ENCODE data around the gene ZNF620.

The ZNF620 gene

DNA sequence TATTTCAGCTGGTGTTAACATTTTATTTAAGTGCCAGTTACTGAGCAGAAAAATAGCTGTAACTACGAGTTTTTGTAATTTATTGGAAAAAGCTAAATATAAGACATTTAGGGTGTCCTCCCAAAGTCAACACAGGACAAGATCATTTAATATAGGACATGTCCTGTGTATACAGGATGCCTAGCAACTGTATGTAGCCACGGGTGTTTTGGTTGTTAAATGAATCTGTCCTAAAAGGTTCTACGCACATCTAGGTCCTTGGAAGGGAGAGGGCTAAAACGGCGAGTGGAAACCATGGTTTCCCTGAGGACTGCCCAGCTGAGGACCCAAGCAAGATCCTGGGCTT lies 18.4 kb downstream of the ZNF620 start:
- TF ChIP-seq CTBP1 (IDR thresholded peaks at IDR 0.05; ENCODE audit: borderline replicate concordance), result 0 out of 2 replicates have a peak, but pooled peaks have one; percentile 22
- no peak for TF ChIP-seq PKNOX1 (IDR thresholded peaks at IDR 0.05)
- ChIA-PET CTCF (interaction anchor here (0.9 kb wide), 1 partner anchor 18 kb away, joined by 4 read pairs; the partner anchor contains the start of gene ZNF620), POLR2A (interaction anchor here (0.6 to 3.2 kb wide), 17 partner anchors 8 to 71 kb away, joined by 3 to 36 read pairs (median 4); partner anchors contain the start of genes RPL14, ZNF619 and ZNF620)
- DNase-seq (ENCODE audit: extremely low spot score), result no peak

GRCh38 chr3:40524568-40525285 lies 18.9 kb downstream of the ZNF620 start, which contains the start of gene ZNF621:
ZNF621 (plus strand) TSS chr3:40524960; CDS start chr3:40525841, 881 bp downstream.
- DNase-seq (ENCODE audit: extremely low spot score), result peak; percentile 92
- ChIA-PET POLR2A (interaction anchor here (0.6 to 3.2 kb wide), 16 partner anchors 8 to 72 kb away, joined by 3 to 36 read pairs (median 4); partner anchors contain the start of genes RPL14, ZNF619 and ZNF620), CTCF (interaction anchor here (0.9 kb wide), 1 partner anchor 19 kb away, joined by 4 read pairs; the partner anchor contains the start of gene ZNF620)
- TF ChIP-seq NFRKB (IDR thresholded peaks at IDR 0.05) (peak; percentile 10; the same call in 1 of the 2 replicates), BHLHE40 (IDR thresholded peaks at IDR 0.05; ENCODE audit: borderline replicate concordance) (no peak), HDGF (IDR thresholded peaks at IDR 0.05; ENCODE audit: borderline replicate concordance) (no peak), FOXK2 (IDR thresholded peaks at IDR 0.05) (no peak), L3MBTL2 (conservative IDR thresholded peaks at IDR 0.05) (peak; percentile 70), LEF1 (IDR thresholded peaks at IDR 0.05; ENCODE audit: borderline replicate concordance) (no peak), ELF4 (IDR thresholded peaks at IDR 0.05) (peak; percentile 70)

- POLR2A ChIA-PET, result interaction anchor here (0.6 kb wide), 1 partner anchor 53 kb away, joined by 4 read pairs; no protein-coding TSS in a partner anchor
- TF ChIP-seq LEF1 (IDR thresholded peaks at IDR 0.05; ENCODE audit: borderline replicate concordance) (no peak), L3MBTL2 (conservative IDR thresholded peaks at IDR 0.05) (no peak), PKNOX1 (IDR thresholded peaks at IDR 0.05) (no peak), HDGF (IDR thresholded peaks at IDR 0.05; ENCODE audit: borderline replicate concordance) (no peak), BHLHE40 (IDR thresholded peaks at IDR 0.05; ENCODE audit: borderline replicate concordance) (no peak), ARNT (IDR thresholded peaks at IDR 0.05) (no peak), NFRKB (IDR thresholded peaks at IDR 0.05) (no peak), SP1 (IDR thresholded peaks at IDR 0.05) (no peak), ZNF384 (IDR thresholded peaks at IDR 0.05) (no peak), FOXA1 (IDR thresholded peaks at IDR 0.05) (no peak), TARDBP (IDR thresholded peaks at IDR 0.05) (no peak), FOXK2 (IDR thresholded peaks at IDR 0.05) (no peak), SUZ12 (IDR thresholded peaks at IDR 0.05) (no peak), FOXM1 (IDR thresholded peaks at IDR 0.05; ENCODE audit: borderline replicate concordance) (no peak), CTBP1 (IDR thresholded peaks at IDR 0.05; ENCODE audit: borderline replicate concordance) (no peak), ELF4 (IDR thresholded peaks at IDR 0.05) (no peak)
- CTCF ChIA-PET, result no interaction called here
- DNase-seq (ENCODE audit: extremely low spot score), result no peak
Observed at GRCh38 chr3:40528426-40528825, 22.6 kb downstream of the ZNF620 start.

GRCh38 chr3:40532252-40532651 lies 26.4 kb downstream of the ZNF620 start:
- ChIA-PET POLR2A (interaction anchor here (0.9 kb wide), 1 partner anchor 8 kb away, joined by 3 read pairs; the partner anchor contains the start of gene ZNF621), CTCF (no interaction called here)
- TF ChIP-seq ELF4 (IDR thresholded peaks at IDR 0.05) (no peak), FOXK2 (IDR thresholded peaks at IDR 0.05) (no peak), FOXM1 (IDR thresholded peaks at IDR 0.05; ENCODE audit: borderline replicate concordance) (no peak), PKNOX1 (IDR thresholded peaks at IDR 0.05) (no peak), LEF1 (IDR thresholded peaks at IDR 0.05; ENCODE audit: borderline replicate concordance) (no peak), HDGF (IDR thresholded peaks at IDR 0.05; ENCODE audit: borderline replicate concordance) (no peak), NFRKB (IDR thresholded peaks at IDR 0.05) (no peak), FOXA1 (IDR thresholded peaks at IDR 0.05) (no peak), BHLHE40 (IDR thresholded peaks at IDR 0.05; ENCODE audit: borderline replicate concordance) (no peak), SUZ12 (IDR thresholded peaks at IDR 0.05) (no peak), ZNF384 (IDR thresholded peaks at IDR 0.05) (no peak), SP1 (IDR thresholded peaks at IDR 0.05) (no peak), L3MBTL2 (conservative IDR thresholded peaks at IDR 0.05) (no peak), ARNT (IDR thresholded peaks at IDR 0.05) (no peak)
- DNase-seq (ENCODE audit: extremely low spot score), result no peak

GRCh38 chr3:40534283-40534682 lies 28.4 kb downstream of the ZNF620 start:
- TF ChIP-seq FOXM1 (IDR thresholded peaks at IDR 0.05; ENCODE audit: borderline replicate concordance) (no peak), HDGF (IDR thresholded peaks at IDR 0.05; ENCODE audit: borderline replicate concordance) (no peak), SP1 (IDR thresholded peaks at IDR 0.05) (no peak), BHLHE40 (IDR thresholded peaks at IDR 0.05; ENCODE audit: borderline replicate concordance) (no peak), SUZ12 (IDR thresholded peaks at IDR 0.05) (no peak), TARDBP (IDR thresholded peaks at IDR 0.05) (no peak), ELF4 (IDR thresholded peaks at IDR 0.05) (no peak), CTBP1 (IDR thresholded peaks at IDR 0.05; ENCODE audit: borderline replicate concordance) (no peak), LEF1 (IDR thresholded peaks at IDR 0.05; ENCODE audit: borderline replicate concordance) (no peak), NFRKB (IDR thresholded peaks at IDR 0.05) (no peak), FOXK2 (IDR thresholded peaks at IDR 0.05) (no peak), PKNOX1 (IDR thresholded peaks at IDR 0.05) (no peak), ZNF384 (IDR thresholded peaks at IDR 0.05) (no peak), L3MBTL2 (conservative IDR thresholded peaks at IDR 0.05) (no peak), ARNT (IDR thresholded peaks at IDR 0.05) (no peak), FOXA1 (IDR thresholded peaks at IDR 0.05) (no peak)
- DNase-seq (ENCODE audit: extremely low spot score), result no peak
- POLR2A ChIA-PET, result interaction anchor here (1.3 kb wide), 1 partner anchor 10 kb away, joined by 4 read pairs; the partner anchor contains the start of gene ZNF621
- CTCF ChIA-PET, result no interaction called here
